ENCODE results near the gene TAPBP. TPM values are rescaled to one million over a fixed set of nuclear protein-coding genes. Genes with fewer than 3 reads are reported as not detected.

The TAPBP gene
- total RNA-seq, 2 donors from 2014 or later, result 7.0 to 11.1 TPM

- no peaks in the 10 kb centered on the region for H3K27me3 ChIP-seq (ENCODE audit: control insufficient read depth, insufficient read depth, low read length, poor library complexity, severe bottlenecking)
- TF ChIP-seq CTCF (conservative IDR thresholded peaks at IDR 0.05), result peak; percentile 91
- Mint-ChIP-seq H3K4me1 (peaks cover 5% of the 10 kb centered on the region), H3K9me3 (no peaks in the 10 kb centered on the region), H3K4me3 (peak overlapping the region; percentile 100), H3K27ac (peak overlapping the region; percentile 100), H3K27me3 (ENCODE audit: insufficient read depth) (no peaks in the 10 kb centered on the region), H3K36me3 (ENCODE audit: low read depth) (peaks cover 7% of the 10 kb centered on the region)
- H3K36me3 ChIP-seq (ENCODE audit: control insufficient read depth, insufficient read depth, low read length), result peaks cover 10% of the 10 kb centered on the region
- H3K4me3 ChIP-seq (ENCODE audit: low read length), result peak overlapping the region; percentile 99
- DNase-seq, result peak; percentile 94
- no peaks in the 10 kb centered on the region for H3K9me3 ChIP-seq (ENCODE audit: control insufficient read depth, low read length)
- no peaks in the 10 kb centered on the region for H3K4me1 ChIP-seq (ENCODE audit: control insufficient read depth, insufficient read depth, low read length)
- peak overlapping the region; percentile 95 for H3K9ac ChIP-seq (ENCODE audit: extremely low read depth, low read length, poor library complexity, severe bottlenecking)
- peak overlapping the region; percentile 94 for H3K27ac ChIP-seq (ENCODE audit: low read depth, low read length)
- WGBS, 2 experiments (ENCODE audit: insufficient coverage in 1 of 2, insufficient read length in 1 of 2), result 0% methylated on average over 17 to 54 of the region's 54 CpGs
These were observed 14.5 kb downstream of the TAPBP start for GRCh38 chr6:33299237-33299944.

- WGBS, 2 experiments (ENCODE audit: insufficient coverage in 1 of 2, insufficient read length in 1 of 2), result 0% methylated on average over 3 to 34 of the region's 34 CpGs
- DNase-seq, result no peak
- Histone ChIP-seq H3K36me3 (ENCODE audit: control insufficient read depth, insufficient read depth, low read length) (peaks cover 13% of the 10 kb centered on the region), H3K9ac (ENCODE audit: extremely low read depth, low read length, poor library complexity, severe bottlenecking) (peak within 1 kb of the TSS; percentile 95), H3K4me3 (ENCODE audit: low read length) (peak within 1 kb of the TSS; percentile 99), H3K4me1 (ENCODE audit: control insufficient read depth, insufficient read depth, low read length) (no peaks in the 10 kb centered on the region), H3K9me3 (ENCODE audit: control insufficient read depth, low read length) (no peaks in the 10 kb centered on the region), H3K27ac (ENCODE audit: low read depth, low read length) (peak within 1 kb of the TSS; percentile 94), H3K27me3 (ENCODE audit: control insufficient read depth, insufficient read depth, low read length, poor library complexity, severe bottlenecking) (no peaks in the 10 kb centered on the region)
- Mint-ChIP-seq H3K9me3 (no peaks in the 10 kb centered on the region), H3K27ac (peak within 1 kb of the TSS; percentile 100), H3K4me3 (peak within 1 kb of the TSS; percentile 100), H3K27me3 (ENCODE audit: insufficient read depth) (no peaks in the 10 kb centered on the region), H3K4me1 (peaks cover 5% of the 10 kb centered on the region), H3K36me3 (ENCODE audit: low read depth) (peaks cover 11% of the 10 kb centered on the region)
- no peak for TF ChIP-seq CTCF (conservative IDR thresholded peaks at IDR 0.05)
These were observed 15.1 kb downstream of the TAPBP start, which contains the start of gene RGL2 for GRCh38 chr6:33298773-33299236. RGL2 (minus strand) TSS chr6:33298942; CDS start chr6:33298610, 332 bp downstream.

- TF ChIP-seq CTCF (conservative IDR thresholded peaks at IDR 0.05), result peak; percentile 38
- Mint-ChIP-seq H3K27me3 (ENCODE audit: insufficient read depth) (no peaks in the 10 kb centered on the region), H3K4me1 (peaks cover 5% of the 10 kb centered on the region), H3K27ac (peak overlapping the region; percentile 95), H3K36me3 (ENCODE audit: low read depth) (peaks cover 11% of the 10 kb centered on the region), H3K4me3 (peak overlapping the region; percentile 100), H3K9me3 (no peaks in the 10 kb centered on the region)
- peak overlapping the region; percentile 95 for H3K9ac ChIP-seq (ENCODE audit: extremely low read depth, low read length, poor library complexity, severe bottlenecking)
- H3K9me3 ChIP-seq (ENCODE audit: control insufficient read depth, low read length), result no peaks in the 10 kb centered on the region
- H3K27ac ChIP-seq (ENCODE audit: low read depth, low read length), result peak overlapping the region; percentile 29
- peak overlapping the region; percentile 99 for H3K4me3 ChIP-seq (ENCODE audit: low read length)
- no peaks in the 10 kb centered on the region for H3K4me1 ChIP-seq (ENCODE audit: control insufficient read depth, insufficient read depth, low read length)
- H3K36me3 ChIP-seq (ENCODE audit: control insufficient read depth, insufficient read depth, low read length), result peaks cover 14% of the 10 kb centered on the region
- H3K27me3 ChIP-seq (ENCODE audit: control insufficient read depth, insufficient read depth, low read length, poor library complexity, severe bottlenecking), result no peaks in the 10 kb centered on the region
- 0 to 1% methylated on average over 4 to 35 of the region's 42 CpGs for WGBS, 2 experiments (ENCODE audit: insufficient coverage in 1 of 2, insufficient read length in 1 of 2)
- peak; percentile 95 for DNase-seq
These were observed 15.7 kb downstream of the TAPBP start for GRCh38 chr6:33297956-33298772.

All from endodermal cell (in vitro differentiated cells).